OCI-LY3 (cell line): ENCODE data around the gene DESI2.

ENCODE experiments used
- CTCF ChIP-seq: fragments of 200-600, 300-600 bp; sonication (generic); IDR thresholded peaks from 2 replicates; pipeline ENCODE4 v1.5.1; 2014; ENCODE audit warnings: antibody characterized with exemption, low read length, low read depth
- EZH2phosphoT487 ChIP-seq: fragments of 200-600 bp; shearing (Covaris generic); IDR thresholded peaks from 2 replicates; pipeline ENCODE4 v1.6.1; 2018; ENCODE audit warnings: antibody characterized with exemption, mixed run types, low read depth

GRCh38 chr1:244709476-244710368, 56.8 kb downstream of the DESI2 start:
- no peak for TF ChIP-seq CTCF
- no peak for TF ChIP-seq EZH2phosphoT487
